Right atrium auricular region (tissue), 2 donors: ENCODE results near the gene GRAP2. TPM values are rescaled to one million over a fixed set of nuclear protein-coding genes. Genes with fewer than 3 reads are reported as not detected.

Experiments used
- DNase-seq: peaks from one replicate; pipeline ENCODE4 v3.0.0-alpha.2; 2019; ENCODE audit warnings: low spot score
- H3K27ac ChIP-seq, 2 donors: fragments of 200-600 bp; sonication (generic); 1 replicate in 1 of 2; 2 replicates in 1 of 2; pipeline ENCODE4 v1.5.1; 2016 to 2019
- H3K27me3 ChIP-seq, 2 donors: fragments of 200-600 bp; sonication (generic); one replicate each; pipeline versions ENCODE4 v1.5.1 to v1.6.0; 2017 to 2019
- H3K36me3 ChIP-seq: fragments of 200-600 bp; sonication (generic); one replicate; pipeline ENCODE4 v1.5.1; 2016
- H3K4me1 ChIP-seq, 2 donors: fragments of 200-600 bp; sonication (generic); one replicate each; pipeline versions ENCODE4 v1.5.1 to v1.6.0; 2017 to 2019
- H3K4me3 ChIP-seq, 2 donors: fragments of 200-600 bp; sonication (generic); 1 replicate in 1 of 2; 2 replicates in 1 of 2; pipeline ENCODE4 v1.5.1; 2017 to 2019; ENCODE audit warnings: mild to moderate bottlenecking in 1 of 2, moderate library complexity in 1 of 2
- H3K9me3 ChIP-seq, 2 donors: fragments of 200-600 bp; sonication (generic); one replicate each; pipeline ENCODE4 v1.5.1; 2019
- CTCF ChIP-seq, 2 donors: fragments of 200-600 bp; sonication (generic); IDR thresholded peaks; one replicate each; pipeline ENCODE4 v1.5.1; 2019; ENCODE audit warnings: antibody characterized with exemption in 2 of 2
- total RNA-seq, 2 donors: library from RNA; depleted of rRNA; stranded (reverse); fragments of >200 nt; gene quantifications; one replicate each; pipeline ENCODE4 v1.1.0, GENCODE V29; 2016

The GRAP2 gene
- total RNA-seq, 2 donors from 2014 or later: 1.3 to 2.4 TPM

- Histone ChIP-seq H3K36me3 (no peaks in the 10 kb centered on the region), H3K4me1 (no peaks in the 10 kb centered on the region), H3K27me3 (no peaks in the 10 kb centered on the region), H3K4me3 (no peak overlapping the region), H3K27ac (no peak overlapping the region), H3K9me3 (no peaks in the 10 kb centered on the region)
- no peak for TF ChIP-seq CTCF (IDR thresholded peaks at IDR 0.05)
- DNase-seq: no peak
Observed at GRCh38 chr22:39904862-39905261, 4.0 kb downstream of the GRAP2 start.

- DNase-seq: no peak
- Histone ChIP-seq H3K9me3 (no peaks in the 10 kb centered on the region), H3K27ac (no peak overlapping the region), H3K4me1 (no peaks in the 10 kb centered on the region), H3K4me3 (no peak overlapping the region), H3K36me3 (no peaks in the 10 kb centered on the region), H3K27me3 (no peaks in the 10 kb centered on the region)
- TF ChIP-seq CTCF (IDR thresholded peaks at IDR 0.05): no peak
Observed at GRCh38 chr22:39905687-39906086, 4.8 kb downstream of the GRAP2 start.

- H3K4me3 ChIP-seq: no peak overlapping the region
- no peak for DNase-seq
- no peaks in the 10 kb centered on the region for H3K9me3 ChIP-seq
- no peaks in the 10 kb centered on the region for H3K4me1 ChIP-seq
- no peak overlapping the region for H3K27ac ChIP-seq
- H3K36me3 ChIP-seq: no peaks in the 10 kb centered on the region
- no peak for TF ChIP-seq CTCF (IDR thresholded peaks at IDR 0.05)
- H3K27me3 ChIP-seq: no peaks in the 10 kb centered on the region
Observed at GRCh38 chr22:39906207-39906606, 5.3 kb downstream of the GRAP2 start.

GRCh38 chr22:39907047-39907446 lies 6.2 kb downstream of the GRAP2 start:
- Histone ChIP-seq H3K27ac (no peak overlapping the region), H3K27me3 (no peaks in the 10 kb centered on the region), H3K4me3 (no peak overlapping the region), H3K36me3 (no peaks in the 10 kb centered on the region), H3K4me1 (no peaks in the 10 kb centered on the region), H3K9me3 (no peaks in the 10 kb centered on the region)
- no peak for DNase-seq
- no peak for TF ChIP-seq CTCF (IDR thresholded peaks at IDR 0.05)

GRCh38 chr22:39907605-39908097 lies 6.8 kb downstream of the GRAP2 start:
- no peaks in the 10 kb centered on the region for H3K4me1 ChIP-seq
- no peaks in the 10 kb centered on the region for H3K36me3 ChIP-seq
- no peaks in the 10 kb centered on the region for H3K27me3 ChIP-seq
- DNase-seq: no peak
- TF ChIP-seq CTCF (IDR thresholded peaks at IDR 0.05): no peak
- H3K9me3 ChIP-seq: no peaks in the 10 kb centered on the region
- H3K27ac ChIP-seq: no peak overlapping the region
- no peak overlapping the region for H3K4me3 ChIP-seq

- no peak overlapping the region for H3K27ac ChIP-seq
- H3K36me3 ChIP-seq: no peaks in the 10 kb centered on the region
- H3K4me1 ChIP-seq: no peaks in the 10 kb centered on the region
- no peak for DNase-seq
- TF ChIP-seq CTCF (IDR thresholded peaks at IDR 0.05): no peak
- H3K9me3 ChIP-seq: no peaks in the 10 kb centered on the region
- H3K4me3 ChIP-seq: no peak overlapping the region
- H3K27me3 ChIP-seq: no peaks in the 10 kb centered on the region
Observed at GRCh38 chr22:39908136-39908535, 7.3 kb downstream of the GRAP2 start.
